Endodermal cell (in vitro differentiated cells): ENCODE measurements around the gene TRAF3. TPM values are rescaled to one million over a fixed set of nuclear protein-coding genes. Genes with fewer than 3 reads are reported as not detected.
A peak's percentile ranks its signal among the peaks of the same experiment; 100 is the strongest.

ENCODE experiments used
- DNase-seq: peaks from one replicate; pipeline ENCODE4 v3.0.0-alpha.2; 2017
- H3K27ac ChIP-seq: 2 replicates; pipeline ENCODE4 v1.5.1; 2013; ENCODE audit warnings: mild to moderate bottlenecking, low read depth, low read length, moderate library complexity
- H3K27me3 ChIP-seq: 2 replicates; pipeline ENCODE4 v1.6.1; 2013; ENCODE audit warnings: mild to moderate bottlenecking, low read length, moderate library complexity; ENCODE audit not compliant: insufficient read depth, control insufficient read depth, poor library complexity, severe bottlenecking
- H3K36me3 ChIP-seq: 2 replicates; pipeline ENCODE4 v1.7.0; 2013; ENCODE audit warnings: mild to moderate bottlenecking, low read length, moderate library complexity; ENCODE audit not compliant: control insufficient read depth, insufficient read depth
- H3K4me1 ChIP-seq: one replicate; pipeline ENCODE4 v1.7.0; 2013; ENCODE audit warnings: low read length; ENCODE audit not compliant: control insufficient read depth, insufficient read depth
- H3K4me3 ChIP-seq: 2 replicates; pipeline ENCODE4 v1.5.1; 2013; ENCODE audit warnings: mild to moderate bottlenecking, low read length, moderate library complexity
- H3K9ac ChIP-seq: 2 replicates; pipeline ENCODE4 v1.6.1; 2013; ENCODE audit warnings: mild to moderate bottlenecking, low read length, moderate library complexity; ENCODE audit not compliant: poor library complexity, severe bottlenecking; ENCODE audit errors: extremely low read depth
- H3K9me3 ChIP-seq: 2 replicates; pipeline ENCODE4 v1.6.1; 2013; ENCODE audit warnings: mild to moderate bottlenecking, low read length, moderate library complexity; ENCODE audit not compliant: control insufficient read depth
- H3K27ac Mint-ChIP-seq: 2 replicates; pipeline ENCODE4 v1.8.0; 2020; ENCODE audit warnings: mixed read lengths
- H3K27me3 Mint-ChIP-seq: 2 replicates; pipeline ENCODE4 v1.8.0; 2021; ENCODE audit warnings: mild to moderate bottlenecking, mixed read lengths; ENCODE audit not compliant: insufficient read depth
- H3K36me3 Mint-ChIP-seq: 2 replicates; pipeline ENCODE4 v1.8.0; 2020; ENCODE audit warnings: low read depth, mixed read lengths
- H3K4me1 Mint-ChIP-seq: 2 replicates; pipeline ENCODE4 v1.8.0; 2020; ENCODE audit warnings: mixed read lengths
- H3K4me3 Mint-ChIP-seq: 2 replicates; pipeline ENCODE4 v1.8.0; 2020; ENCODE audit warnings: mild to moderate bottlenecking, moderate library complexity, mixed read lengths
- H3K9me3 Mint-ChIP-seq: 2 replicates; pipeline ENCODE4 v1.8.0; 2020; ENCODE audit warnings: mild to moderate bottlenecking, mixed read lengths
- WGBS, 2 experiments: methylation state at CpG; one replicate each; pipeline versions ENCODE4 v1.1.5 to v1.1.7; 2013; ENCODE audit warnings: missing lambda C conversion rate in 2 of 2, mixed read lengths in 1 of 2; ENCODE audit not compliant: insufficient coverage in 1 of 2, insufficient read length in 1 of 2; 5-methylcytosine and 5-hydroxymethylcytosine counted together
- total RNA-seq, 2 donors: library from RNA; stranded (reverse); fragmentation: NEBNext Ultra II Directional in 1 of 2; extraction: Animal tissue kit (Norgen Biotek cat#: 25700) in 1 of 2; gene quantifications; 2 replicates in 1 of 2; 3 replicates in 1 of 2; pipeline ENCODE4 v1.2.1, GENCODE V29; 2021
- TF ChIP-seq, protein P1 (sequence below): fragments of 200-600 bp; sonication (generic); conservative IDR thresholded peaks from 2 replicates; pipeline ENCODE4 v1.5.0; 2021; ENCODE audit warnings: antibody characterized with exemption, mild to moderate bottlenecking

TRAF3 gene
- total RNA-seq, 2 donors from 2014 or later, result 16.7 to 23.8 TPM

DNA sequence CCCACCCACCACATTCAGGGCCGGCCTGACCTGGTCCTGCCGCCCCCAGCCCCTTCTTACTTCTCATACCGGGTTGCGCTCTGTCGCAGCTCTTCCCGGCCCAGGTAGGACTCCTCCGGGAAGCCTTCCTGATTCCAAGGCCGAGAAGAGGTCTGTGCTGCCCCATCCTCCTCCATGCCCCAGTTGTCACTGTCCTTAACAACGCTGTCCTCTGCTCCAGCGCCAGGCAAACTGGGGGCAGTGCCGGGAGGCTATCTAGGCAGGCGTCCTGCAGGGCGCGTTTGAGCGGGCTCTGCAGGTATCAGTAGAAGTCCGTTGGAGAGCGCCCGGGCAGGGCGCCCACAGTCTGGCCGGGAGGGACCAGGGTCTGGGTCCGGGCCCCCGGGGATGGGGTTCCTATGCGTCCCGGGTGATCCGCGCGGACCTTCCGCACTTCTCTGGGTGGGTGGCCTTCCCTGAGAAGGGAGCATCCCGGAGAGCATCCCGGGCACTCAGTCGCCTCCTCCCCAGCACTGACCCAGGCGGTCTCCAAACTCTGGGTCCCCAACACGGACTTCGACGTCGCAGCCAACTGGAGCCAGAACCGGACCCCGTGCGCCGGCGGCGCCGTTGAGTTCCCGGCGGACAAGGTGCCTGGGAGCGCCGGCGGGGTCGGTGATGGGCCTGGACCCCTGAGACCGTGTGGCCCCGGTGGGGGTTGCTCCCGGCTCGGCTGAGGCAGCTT, 146.1 kb downstream of the TRAF3 start:
- Mint-ChIP-seq H3K9me3 (no peaks in the 10 kb centered on the region), H3K27me3 (peaks cover 25% of the 10 kb centered on the region), H3K4me3 (no peak overlapping the region), H3K4me1 (peaks cover 6% of the 10 kb centered on the region), H3K27ac (no peak overlapping the region), H3K36me3 (no peaks in the 10 kb centered on the region)
- H3K4me3 ChIP-seq, result peak overlapping the region; percentile 69
- no peaks in the 10 kb centered on the region for H3K9me3 ChIP-seq
- peaks cover 8% of the 10 kb centered on the region for H3K4me1 ChIP-seq
- no peak for DNase-seq
- 16 to 17% methylated on average over 44 to 53 of the region's 53 CpGs for WGBS, 2 experiments
- H3K27ac ChIP-seq, result no peak overlapping the region
- H3K27me3 ChIP-seq, result peaks cover 77% of the 10 kb centered on the region
- no peaks in the 10 kb centered on the region for H3K36me3 ChIP-seq
- H3K9ac ChIP-seq, result no peak overlapping the region
- TF ChIP-seq, protein P1, sequence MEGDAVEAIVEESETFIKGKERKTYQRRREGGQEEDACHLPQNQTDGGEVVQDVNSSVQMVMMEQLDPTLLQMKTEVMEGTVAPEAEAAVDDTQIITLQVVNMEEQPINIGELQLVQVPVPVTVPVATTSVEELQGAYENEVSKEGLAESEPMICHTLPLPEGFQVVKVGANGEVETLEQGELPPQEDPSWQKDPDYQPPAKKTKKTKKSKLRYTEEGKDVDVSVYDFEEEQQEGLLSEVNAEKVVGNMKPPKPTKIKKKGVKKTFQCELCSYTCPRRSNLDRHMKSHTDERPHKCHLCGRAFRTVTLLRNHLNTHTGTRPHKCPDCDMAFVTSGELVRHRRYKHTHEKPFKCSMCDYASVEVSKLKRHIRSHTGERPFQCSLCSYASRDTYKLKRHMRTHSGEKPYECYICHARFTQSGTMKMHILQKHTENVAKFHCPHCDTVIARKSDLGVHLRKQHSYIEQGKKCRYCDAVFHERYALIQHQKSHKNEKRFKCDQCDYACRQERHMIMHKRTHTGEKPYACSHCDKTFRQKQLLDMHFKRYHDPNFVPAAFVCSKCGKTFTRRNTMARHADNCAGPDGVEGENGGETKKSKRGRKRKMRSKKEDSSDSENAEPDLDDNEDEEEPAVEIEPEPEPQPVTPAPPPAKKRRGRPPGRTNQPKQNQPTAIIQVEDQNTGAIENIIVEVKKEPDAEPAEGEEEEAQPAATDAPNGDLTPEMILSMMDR, result no peak

DNA sequence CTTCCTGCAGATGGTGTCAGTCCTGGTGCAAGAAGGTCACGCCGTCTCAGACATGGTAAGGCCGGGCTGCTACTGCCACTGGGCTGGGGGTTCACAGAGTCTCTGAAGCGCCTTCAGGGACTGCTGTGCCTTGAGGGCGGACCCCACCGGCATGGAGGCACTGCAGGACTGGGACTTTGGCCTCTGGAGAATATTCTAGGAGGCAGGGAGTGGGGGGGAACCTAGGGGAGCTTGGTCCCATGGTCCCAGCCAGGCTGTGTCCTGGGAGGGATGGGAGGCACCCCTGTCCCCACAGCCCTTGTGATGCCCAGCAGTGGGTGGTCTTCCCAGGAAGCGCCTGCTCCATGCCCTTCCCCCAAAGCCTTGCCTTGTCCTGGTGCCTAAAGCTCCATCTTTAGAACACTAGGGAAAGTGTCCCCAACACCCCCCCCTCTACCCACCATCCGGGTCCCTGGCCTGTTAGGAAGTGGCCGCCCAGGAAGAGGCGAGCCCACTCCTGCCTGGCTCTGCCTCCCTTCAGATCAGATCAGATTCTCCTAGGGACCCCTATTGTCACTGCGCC, 146.8 kb downstream of the TRAF3 start:
- no peaks in the 10 kb centered on the region for H3K9me3 Mint-ChIP-seq
- peaks cover 31% of the 10 kb centered on the region for H3K27me3 Mint-ChIP-seq
- H3K4me3 ChIP-seq, result peak overlapping the region; percentile 69
- no peaks in the 10 kb centered on the region for H3K9me3 ChIP-seq
- H3K27ac ChIP-seq, result no peak overlapping the region
- TF ChIP-seq, protein P1, result no peak
- no peak overlapping the region for H3K27ac Mint-ChIP-seq
- H3K36me3 ChIP-seq, result no peaks in the 10 kb centered on the region
- H3K9ac ChIP-seq, result no peak overlapping the region
- H3K4me1 Mint-ChIP-seq, result peaks cover 6% of the 10 kb centered on the region
- H3K4me1 ChIP-seq, result peaks cover 8% of the 10 kb centered on the region
- peaks cover 82% of the 10 kb centered on the region for H3K27me3 ChIP-seq
- H3K36me3 Mint-ChIP-seq, result no peaks in the 10 kb centered on the region
- DNase-seq, result no peak
- WGBS, 2 experiments, result 69 to 71% methylated on average over 6 to 11 of the region's 11 CpGs
- no peak overlapping the region for H3K4me3 Mint-ChIP-seq

DNA sequence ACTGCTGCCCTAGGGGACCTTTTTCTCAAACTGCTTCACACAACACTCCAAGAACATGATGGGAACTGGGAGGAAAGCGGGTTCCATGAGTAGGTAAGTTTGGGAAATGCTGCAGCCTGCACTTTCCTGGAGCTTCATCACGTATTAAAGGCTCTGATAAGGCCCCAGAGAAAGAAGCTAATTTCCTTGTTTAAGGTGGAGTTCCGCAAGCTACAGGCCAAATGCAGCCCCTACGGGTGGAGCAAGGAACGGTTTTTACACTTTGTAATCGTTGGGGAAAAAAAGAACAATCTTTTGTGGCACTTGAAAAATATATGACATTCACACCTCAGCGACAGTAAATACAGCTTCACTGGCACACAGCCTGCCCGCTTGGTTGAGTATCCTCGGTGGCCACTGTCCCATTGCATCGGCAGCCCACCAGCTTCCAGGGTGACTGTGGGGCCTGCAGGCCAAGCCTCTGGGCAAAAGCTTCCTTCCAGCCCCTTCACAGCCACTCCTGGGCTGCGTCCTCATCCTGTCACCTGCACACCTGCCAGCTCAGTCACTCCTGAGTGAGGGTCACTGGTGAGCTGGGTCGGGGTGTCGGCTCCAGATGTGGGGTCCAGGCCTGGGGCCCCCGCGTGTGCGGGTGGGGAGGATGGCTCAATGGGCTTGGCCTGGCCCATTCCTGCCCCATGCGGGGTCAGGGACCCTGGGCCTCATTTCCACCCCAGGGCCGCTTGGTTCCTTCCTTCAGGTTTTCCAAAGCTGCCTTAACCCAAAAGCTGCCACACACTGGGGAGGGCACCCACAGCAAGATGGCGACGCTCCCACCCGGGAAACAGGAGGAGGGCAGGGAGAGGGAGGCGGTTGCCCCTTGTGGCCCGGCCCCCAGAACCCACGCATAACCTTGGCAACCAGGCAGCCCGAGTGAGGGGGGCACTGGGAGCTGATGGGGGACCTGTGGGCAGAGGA, 147.7 kb downstream of the TRAF3 start:
- Histone ChIP-seq H3K4me1 (peaks cover 8% of the 10 kb centered on the region), H3K27me3 (peaks cover 91% of the 10 kb centered on the region), H3K27ac (no peak overlapping the region), H3K9me3 (no peaks in the 10 kb centered on the region), H3K36me3 (no peaks in the 10 kb centered on the region), H3K4me3 (no peak overlapping the region), H3K9ac (no peak overlapping the region)
- Mint-ChIP-seq H3K27ac (no peak overlapping the region), H3K27me3 (peaks cover 39% of the 10 kb centered on the region), H3K9me3 (no peaks in the 10 kb centered on the region), H3K4me3 (no peak overlapping the region), H3K4me1 (peaks cover 6% of the 10 kb centered on the region), H3K36me3 (no peaks in the 10 kb centered on the region)
- WGBS, 2 experiments, result 85 to 86% methylated on average over 18 to 25 of the region's 25 CpGs
- TF ChIP-seq, protein P1, result peak; percentile 61
- no peak for DNase-seq
